ENCODE data around the gene PDHA2. TPM values are rescaled to one million over a fixed set of nuclear protein-coding genes. Genes with fewer than 3 reads are reported as not detected.
A peak's percentile ranks its signal among the peaks of the same experiment; 100 is the strongest.

The PDHA2 gene
- total and polyA plus RNA-seq, 2 of the 8 experiments (the other 6 are each of a cell fraction or from before 2014, with no cell fraction given), result not detected

GRCh38 chr4:95821867-95822266 is 18.0 kb upstream of the PDHA2 start:
- Histone ChIP-seq H3K18ac (ENCODE audit: extremely low read depth, low read length) (no peak overlapping the region), H3K9me3 (ENCODE audit: insufficient read depth in 2 of 2, low read depth in 1 of 2, low read length in 1 of 2) (no peaks in the 10 kb centered on the region), H3K27ac (ENCODE audit: low read depth, low read length) (no peak overlapping the region), H2BK5ac (ENCODE audit: low read depth, low read length) (no peak overlapping the region), H3K14ac (ENCODE audit: insufficient read length) (no peak overlapping the region), H3K4me1 (replicated peaks in 1 of 4; ENCODE audit: control insufficient read depth in 3 of 4, insufficient read depth in 4 of 4, low read length in 3 of 4) (peaks cover 0 to 3% (median 0%) of the 10 kb centered on the region in 4 experiments; a peak in 2 of 7 replicates), H3K27me3 (replicated peaks in 1 of 4; ENCODE audit: control insufficient read depth in 3 of 4, extremely low read depth in 1 of 4, insufficient read depth in 3 of 4, low read length in 3 of 4) (no peaks in the 10 kb centered on the region), H3K4ac (replicated peaks; ENCODE audit: insufficient read length, low read depth, low read length) (no peak overlapping the region), H4K8ac (ENCODE audit: extremely low read depth, insufficient read depth, low read length) (no peak overlapping the region), H3K23me2 (ENCODE audit: low read depth, low read length) (no peaks in the 10 kb centered on the region), H3K23ac (ENCODE audit: insufficient read length) (no peak overlapping the region), H4K91ac (replicated peaks; ENCODE audit: insufficient read length, low read length) (no peak overlapping the region), H3K9ac (replicated peaks in 1 of 4; ENCODE audit: extremely low read depth in 1 of 4, low read depth in 3 of 4, low read length in 3 of 4) (no peak overlapping the region), H4K5ac (ENCODE audit: insufficient read length, low read depth, low read length) (no peak overlapping the region), H2BK12ac (ENCODE audit: low read depth, low read length) (no peak overlapping the region), H3K36me3 (ENCODE audit: control insufficient read depth in 2 of 4, insufficient read depth in 4 of 4, low read length in 3 of 4) (no peaks in the 10 kb centered on the region), H2AFZ (ENCODE audit: low read length) (peak overlapping the region; percentile 50; the same call in 1 of the 2 replicates), H2BK20ac (ENCODE audit: low read length) (no peak overlapping the region), H3K56ac (replicated peaks; ENCODE audit: insufficient read length, low read depth, low read length) (no peak overlapping the region), H4K20me1 (replicated peaks in 1 of 2; ENCODE audit: control insufficient read depth in 1 of 2, insufficient read depth in 2 of 2, low read length in 2 of 2) (no peaks in the 10 kb centered on the region), H2BK15ac (ENCODE audit: low read length) (no peak overlapping the region), H2AK5ac (ENCODE audit: low read depth, low read length) (no peak overlapping the region), H3K79me1 (ENCODE audit: low read depth, low read length) (no peaks in the 10 kb centered on the region), H3K4me3 (ENCODE audit: extremely low read depth in 1 of 4, insufficient read depth in 2 of 4, low read depth in 3 of 4, low read length in 4 of 4) (no peak overlapping the region), H3K79me2 (ENCODE audit: control insufficient read depth in 1 of 2, insufficient read depth in 2 of 2, low read length in 2 of 2) (no peaks in the 10 kb centered on the region), H3K4me2 (ENCODE audit: insufficient read depth in 1 of 2, low read depth in 2 of 2, low read length in 2 of 2) (no peak overlapping the region), H2BK120ac (replicated peaks; ENCODE audit: low read depth, low read length) (no peak overlapping the region)
- FAIRE-seq (no peak), DNase-seq (ENCODE audit: low read depth in 1 of 2, low spot score in 2 of 2) (no peak)
- POLR2A ChIA-PET (ENCODE audit: partially characterized antibody), result no interaction called here
- CTCF ChIA-PET (ENCODE audit: partially characterized antibody), result interaction anchor here (0.6 to 3.5 kb wide), 3 partner anchors 8 to 660 kb away, joined by 3 to 13 read pairs (median 3); no protein-coding TSS in a partner anchor
- WGBS, 2 experiments (ENCODE audit: extremely low coverage in 1 of 2, insufficient coverage in 1 of 2, insufficient read length in 1 of 2, insufficient replicate concordance in 2 of 2, low coverage in 1 of 2, low lambda C conversion rate in 2 of 2, missing lambda C conversion rate in 1 of 2), result 91% methylated on average over 3 of the region's 3 CpGs; no CpG with 5 or more reads in 1 of the 2 experiments
- no peak for TF ChIP-seq RXRA (IDR thresholded peaks at IDR 0.05; ENCODE audit: insufficient read depth, low read depth, low read length)
- TF ChIP-seq SP4 (IDR thresholded peaks at IDR 0.05; ENCODE audit: low read length), result no peak
- TF ChIP-seq POLR2A (IDR thresholded peaks at IDR 0.05; ENCODE audit: control extremely low read depth in 1 of 2, low read depth in 2 of 2, low read length in 2 of 2), result no peak
- no peak for TF ChIP-seq TBP (IDR thresholded peaks at IDR 0.05; ENCODE audit: low read depth, low read length)
- TF ChIP-seq SUZ12 (IDR thresholded peaks at IDR 0.05; ENCODE audit: low read length), result no peak
- TF ChIP-seq TAF7 (optimal IDR thresholded peaks at IDR 0.05; ENCODE audit: borderline replicate concordance, low read depth, low read length), result no peak
- no peak for TF ChIP-seq CEBPB (IDR thresholded peaks at IDR 0.05; ENCODE audit: low read depth, low read length)
- TF ChIP-seq ASH2L (IDR thresholded peaks at IDR 0.05; ENCODE audit: low read length), result no peak
- TF ChIP-seq KDM5A (IDR thresholded peaks at IDR 0.05; ENCODE audit: low read length), result no peak
- no peak for TF ChIP-seq MAFK (IDR thresholded peaks at IDR 0.05; ENCODE audit: low read depth, low read length)
- no peak for TF ChIP-seq BACH1 (IDR thresholded peaks at IDR 0.05; ENCODE audit: low read length)
- no peak for TF ChIP-seq FOSL1 (IDR thresholded peaks at IDR 0.05; ENCODE audit: insufficient read depth, low read depth, low read length)
- TF ChIP-seq KDM1A (IDR thresholded peaks at IDR 0.05; ENCODE audit: borderline replicate concordance, low read length), result no peak
- no peak for TF ChIP-seq RFX5 (IDR thresholded peaks at IDR 0.05; ENCODE audit: borderline replicate concordance, low read depth, low read length)
- TF ChIP-seq NANOG (IDR thresholded peaks at IDR 0.05; ENCODE audit: insufficient read depth, low read depth, low read length, poor library complexity, severe bottlenecking), result no peak
